PC-3 (cell line): ENCODE data around the gene ZFP36. TPM values are rescaled to one million over a fixed set of nuclear protein-coding genes. Genes with fewer than 3 reads are reported as not detected.

ENCODE experiments used
- ATAC-seq: fragments of 200-7000 bp; cut with Tn5 transposase; 2 replicates; pipeline ENCODE4 v1.9.1; 2020; ENCODE audit warnings: mild to moderate bottlenecking, moderate library complexity
- BruUV-seq: library from RNA; stranded (reverse); fragments of 400-500 nt; replicated peaks from 2 replicates; lab custom pipeline; 2021; lab: Mats Ljungman, UMichigan
- CTCF ChIA-PET: fragments of 300-600 bp; sonication (Branson Sonifier 250); formaldehyde crosslinking; loops from one replicate; lab custom pipeline; 2022; ENCODE audit warnings: antibody characterized with exemption; lab: Charles Lee
- POLR2A ChIA-PET: fragments of 300-600 bp; sonication (Branson Sonifier 250); formaldehyde crosslinking; loops from one replicate; lab custom pipeline; 2022; ENCODE audit warnings: antibody characterized with exemption; ENCODE audit not compliant: unreplicated experiment; lab: Charles Lee
- DNase-seq: peaks from one replicate; pipeline ENCODE4 v3.0.0-alpha.2; 2015
- H2AFZ ChIP-seq: fragments of 300-600 bp; sonication (generic); 2 replicates; pipeline ENCODE4 v1.6.0; 2016; ENCODE audit warnings: antibody characterized with exemption, low read length
- H3F3A ChIP-seq: fragments of 300-600 bp; sonication (generic); one replicate; pipeline ENCODE4 v1.6.0; 2017; ENCODE audit warnings: antibody characterized with exemption, low read length, control low read depth, mild to moderate bottlenecking; ENCODE audit not compliant: unreplicated experiment
- H3K27ac ChIP-seq: fragments of 300-600 bp; sonication (generic); 2 replicates; pipeline ENCODE4 v1.5.1; 2016; ENCODE audit warnings: mild to moderate bottlenecking, low read length
- H3K27me3 ChIP-seq: fragments of 300-600 bp; sonication (generic); 2 replicates; pipeline ENCODE4 v1.6.1; 2016; ENCODE audit warnings: low read length, mixed read lengths
- H3K36me3 ChIP-seq: fragments of 300-600 bp; sonication (generic); 2 replicates; pipeline ENCODE4 v1.6.1; 2016; ENCODE audit warnings: low read depth, mixed run types, low read length, mixed read lengths
- H3K4me1 ChIP-seq: fragments of 300-600 bp; sonication (generic); 2 replicates; pipeline ENCODE4 v1.5.1; 2016; ENCODE audit warnings: low read length; ENCODE audit not compliant: insufficient read depth
- H3K4me2 ChIP-seq: fragments of 300-600 bp; sonication (generic); 2 replicates; pipeline ENCODE4 v1.6.0; 2016; ENCODE audit warnings: low read length
- H3K4me3 ChIP-seq: fragments of 300-600 bp; sonication (generic); 2 replicates; pipeline ENCODE4 v1.5.1; 2016; ENCODE audit warnings: mild to moderate bottlenecking, low read length, mixed read lengths
- H3K79me2 ChIP-seq: fragments of 300-600 bp; sonication (generic); 2 replicates; pipeline ENCODE4 v1.6.1; 2017; ENCODE audit warnings: low read length, mixed read lengths
- H3K9ac ChIP-seq: fragments of 300-600 bp; sonication (generic); 2 replicates; pipeline ENCODE4 v1.6.0; 2016; ENCODE audit warnings: mild to moderate bottlenecking, low read length
- H3K9me2 ChIP-seq: fragments of 300-600 bp; sonication (generic); replicated peaks from 2 replicates; pipeline ENCODE4 v1.6.1; 2016; ENCODE audit warnings: mixed run types, low read length, mixed read lengths
- H3K9me3 ChIP-seq: fragments of 300-600 bp; sonication (generic); 2 replicates; pipeline ENCODE4 v1.6.1; 2016; ENCODE audit warnings: low read length, mixed read lengths
- H4K20me1 ChIP-seq: fragments of 300-600 bp; sonication (generic); 2 replicates; pipeline ENCODE4 v1.6.1; 2016; ENCODE audit warnings: low read length, mixed read lengths
- CTCF ChIP-seq: fragments of 300-600 bp; sonication (generic); conservative IDR thresholded peaks from 2 replicates; pipeline ENCODE4 v1.5.1; 2017; ENCODE audit warnings: antibody characterized with exemption, low read depth, mild to moderate bottlenecking, low read length
- EZH2 ChIP-seq: fragments of 300-600 bp; sonication (generic); IDR thresholded peaks from one replicate; pipeline ENCODE4 v1.6.1; 2017; ENCODE audit warnings: antibody characterized with exemption, mild to moderate bottlenecking, low read length; ENCODE audit not compliant: unreplicated experiment
- EZH2phosphoT487 ChIP-seq: fragments of 300-600 bp; sonication (generic); IDR thresholded peaks from 2 replicates; pipeline ENCODE4 v1.6.1; 2018; ENCODE audit warnings: mild to moderate bottlenecking, antibody characterized with exemption, low read length, borderline replicate concordance
- intact Hi-C: fragments of 100-400 bp; cut with micrococcal nuclease; formaldehyde crosslinking; loops from 2 replicates; pipeline ENCODE4 v1.9.0; 2023
- total RNA-seq: library from RNA; depleted of rRNA; stranded (reverse); fragments of >200 nt; gene quantifications from 2 replicates; pipeline ENCODE4 v1.2.3, GENCODE V29; 2014

Gene ZFP36
- total RNA-seq, 1 experiment from 2014 or later: 32.7 TPM

DNA sequence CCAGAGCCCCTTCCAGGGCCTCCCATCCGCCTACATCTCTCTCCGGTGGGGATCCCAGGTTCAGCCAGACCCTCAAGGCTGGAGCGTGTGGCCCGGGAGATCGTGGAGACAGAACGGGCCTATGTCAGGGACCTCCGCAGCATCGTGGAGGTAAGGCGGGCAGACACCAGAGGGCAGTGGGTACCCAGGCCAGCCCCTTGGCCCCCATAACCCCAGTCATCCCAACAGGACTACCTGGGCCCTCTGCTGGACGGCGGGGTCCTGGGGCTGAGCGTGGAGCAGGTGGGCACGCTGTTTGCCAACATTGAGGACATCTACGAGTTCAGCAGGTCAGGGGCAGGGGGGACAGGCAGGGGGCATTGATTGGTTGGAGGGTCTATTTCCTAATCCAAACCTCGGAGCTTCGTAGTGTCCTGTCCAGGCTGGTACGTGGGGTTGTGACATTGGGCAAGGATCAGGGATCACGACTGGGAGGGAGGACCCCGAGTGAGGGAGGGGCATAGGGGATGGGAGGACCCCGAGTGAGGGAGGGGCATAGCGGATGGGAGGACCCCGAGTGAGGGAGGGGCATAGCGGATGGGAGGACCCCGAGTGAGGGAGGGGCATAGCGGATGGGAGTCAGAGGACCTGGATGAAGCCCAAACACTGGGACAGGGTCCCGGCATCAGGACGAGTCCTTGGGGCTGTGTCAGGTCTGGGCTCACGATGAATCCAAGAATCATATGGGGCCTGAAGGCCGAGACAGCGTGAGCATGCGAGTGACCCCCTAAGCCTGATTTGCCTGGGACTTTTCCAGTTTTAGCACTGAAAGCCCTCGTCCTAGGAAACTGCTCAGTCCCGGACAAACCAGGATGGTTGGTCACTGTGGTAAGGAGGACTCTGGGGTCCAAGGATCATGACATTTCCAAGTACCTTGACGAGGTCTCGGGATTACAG lies 8.7 kb downstream of the ZFP36 start:
- no peaks in the 10 kb centered on the region for H3K9me2 ChIP-seq
- ATAC-seq: no peak
- intact Hi-C loops: no loop called here
- ChIA-PET POLR2A (no interaction called here), CTCF (no interaction called here)
- no peak for TF ChIP-seq EZH2
- TF ChIP-seq CTCF: no peak
- no peak for TF ChIP-seq EZH2phosphoT487
- no peaks in the 10 kb centered on the region for H3K9me3 ChIP-seq
- H3K4me1 ChIP-seq: peaks cover 17% of the 10 kb centered on the region
- H2AFZ ChIP-seq: no peak overlapping the region
- no peaks in the 10 kb centered on the region; the same call in 1 of the 2 replicates for H3K36me3 ChIP-seq
- no peak overlapping the region for H3K4me3 ChIP-seq
- no peaks in the 10 kb centered on the region for H4K20me1 ChIP-seq
- no peaks in the 10 kb centered on the region for H3F3A ChIP-seq
- BruUV-seq: no TSS peak
- H3K4me2 ChIP-seq: no peak overlapping the region
- H3K79me2 ChIP-seq: no peaks in the 10 kb centered on the region
- H3K27me3 ChIP-seq: no peaks in the 10 kb centered on the region
- no peak overlapping the region for H3K9ac ChIP-seq
- no peak for DNase-seq
- H3K27ac ChIP-seq: no peak overlapping the region

DNA sequence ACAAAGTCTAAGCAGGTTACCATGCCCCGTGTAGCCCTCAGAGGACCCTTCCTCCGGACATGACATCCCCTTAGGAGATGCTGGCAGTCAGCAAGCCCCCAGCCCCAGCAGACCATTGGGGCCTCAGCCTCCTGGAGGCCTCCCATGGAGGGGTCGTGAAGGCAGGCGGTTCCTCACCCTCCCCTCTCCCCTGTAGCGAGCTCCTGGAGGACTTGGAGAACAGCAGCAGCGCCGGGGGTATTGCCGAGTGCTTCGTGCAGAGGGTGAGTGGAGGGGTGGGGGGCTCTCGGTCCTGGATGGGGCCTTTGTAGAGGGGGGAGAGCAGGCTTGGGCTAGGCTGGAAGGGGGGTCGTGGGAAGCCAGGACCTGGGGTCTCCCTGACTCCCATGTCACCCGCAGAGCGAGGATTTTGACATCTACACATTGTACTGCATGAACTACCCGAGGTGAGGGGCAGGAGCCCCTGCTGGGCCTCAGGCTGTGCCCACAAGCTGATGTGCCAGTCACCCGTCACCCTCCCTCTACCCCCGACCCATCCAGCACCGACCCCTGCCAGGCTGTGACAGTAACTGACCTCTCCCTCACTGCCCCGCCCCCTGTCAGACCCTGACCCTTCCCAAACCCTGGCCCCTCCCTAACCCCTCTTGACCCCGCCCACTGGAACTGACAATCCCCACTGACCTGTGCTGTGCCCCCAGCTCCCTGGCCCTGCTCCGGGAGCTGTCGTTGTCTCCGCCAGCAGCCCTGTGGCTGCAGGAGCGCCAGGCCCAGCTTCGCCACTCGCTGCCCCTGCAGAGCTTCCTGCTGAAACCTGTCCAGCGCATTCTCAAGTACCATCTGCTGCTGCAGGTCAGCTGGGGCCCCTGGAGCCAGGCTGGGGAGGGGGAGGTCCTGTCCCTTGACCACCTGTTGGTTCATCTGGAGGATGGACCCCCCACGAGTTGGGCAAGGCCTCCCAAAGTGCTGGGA lies 9.8 kb downstream of the ZFP36 start:
- POLR2A ChIA-PET: no interaction called here
- Histone ChIP-seq H3K79me2 (no peaks in the 10 kb centered on the region), H3K4me3 (no peak overlapping the region), H3K4me2 (no peak overlapping the region), H3K9me3 (no peaks in the 10 kb centered on the region), H3K9me2 (no peaks in the 10 kb centered on the region), H3K27ac (no peak overlapping the region), H3K9ac (no peak overlapping the region), H2AFZ (no peak overlapping the region), H3F3A (no peaks in the 10 kb centered on the region), H3K36me3 (no peaks in the 10 kb centered on the region; the same call in 1 of the 2 replicates), H3K4me1 (peaks cover 7% of the 10 kb centered on the region), H3K27me3 (no peaks in the 10 kb centered on the region), H4K20me1 (no peaks in the 10 kb centered on the region)
- no peak for TF ChIP-seq EZH2phosphoT487
- TF ChIP-seq EZH2: no peak
- no peak for TF ChIP-seq CTCF
- intact Hi-C loops: no loop called here
- CTCF ChIA-PET: interaction anchor here (0.6 kb wide), 1 partner anchor 185 kb away, joined by 10 read pairs; no protein-coding TSS in a partner anchor
- no TSS peak for BruUV-seq
- no peak for DNase-seq
- no peak for ATAC-seq
